ENCODE measurements around the gene SSNA1.

DNA sequence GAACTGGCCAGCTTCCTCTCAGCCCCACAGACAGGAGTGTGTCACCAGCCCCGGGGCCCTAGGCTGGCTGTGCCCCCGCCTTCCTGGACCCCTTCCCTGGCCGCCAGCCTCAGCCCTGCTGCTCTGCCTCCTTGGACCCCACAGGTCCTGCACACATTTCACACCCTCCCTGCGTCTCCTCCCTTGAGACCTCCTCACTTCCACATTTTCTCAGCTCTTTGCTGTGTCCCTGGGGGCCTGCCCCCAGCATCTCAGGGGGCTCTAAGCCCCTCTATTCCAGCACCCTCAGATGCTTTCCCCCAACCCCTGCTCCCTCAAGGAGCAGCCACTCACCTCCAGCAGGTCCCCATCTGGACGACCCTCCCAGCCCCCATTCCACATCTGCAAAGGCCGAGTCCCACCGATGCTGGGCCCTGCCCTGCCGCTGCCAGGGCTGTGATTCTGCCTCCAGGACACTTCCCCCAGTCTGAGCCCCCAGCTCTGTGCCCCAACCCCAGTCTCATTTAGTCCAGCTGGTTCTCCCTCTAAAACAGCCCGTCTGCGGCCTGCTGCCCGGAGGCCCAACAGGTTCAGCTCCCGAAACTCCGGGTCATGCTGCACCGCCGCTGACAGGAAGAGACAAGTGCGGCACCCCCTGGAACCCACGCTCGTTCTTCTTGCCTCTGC is 46.4 kb downstream of the SSNA1 start:
- TF ChIP-seq, protein P1, sequence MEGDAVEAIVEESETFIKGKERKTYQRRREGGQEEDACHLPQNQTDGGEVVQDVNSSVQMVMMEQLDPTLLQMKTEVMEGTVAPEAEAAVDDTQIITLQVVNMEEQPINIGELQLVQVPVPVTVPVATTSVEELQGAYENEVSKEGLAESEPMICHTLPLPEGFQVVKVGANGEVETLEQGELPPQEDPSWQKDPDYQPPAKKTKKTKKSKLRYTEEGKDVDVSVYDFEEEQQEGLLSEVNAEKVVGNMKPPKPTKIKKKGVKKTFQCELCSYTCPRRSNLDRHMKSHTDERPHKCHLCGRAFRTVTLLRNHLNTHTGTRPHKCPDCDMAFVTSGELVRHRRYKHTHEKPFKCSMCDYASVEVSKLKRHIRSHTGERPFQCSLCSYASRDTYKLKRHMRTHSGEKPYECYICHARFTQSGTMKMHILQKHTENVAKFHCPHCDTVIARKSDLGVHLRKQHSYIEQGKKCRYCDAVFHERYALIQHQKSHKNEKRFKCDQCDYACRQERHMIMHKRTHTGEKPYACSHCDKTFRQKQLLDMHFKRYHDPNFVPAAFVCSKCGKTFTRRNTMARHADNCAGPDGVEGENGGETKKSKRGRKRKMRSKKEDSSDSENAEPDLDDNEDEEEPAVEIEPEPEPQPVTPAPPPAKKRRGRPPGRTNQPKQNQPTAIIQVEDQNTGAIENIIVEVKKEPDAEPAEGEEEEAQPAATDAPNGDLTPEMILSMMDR (IDR thresholded peaks at IDR 0.05) = no peak
- no peak for TF ChIP-seq POLR2A (IDR thresholded peaks at IDR 0.05)
- TF ChIP-seq POLR2AphosphoS5 (IDR thresholded peaks at IDR 0.05) = no peak
- no peak for TF ChIP-seq EP300 (IDR thresholded peaks at IDR 0.05)
